ENCODE data around the gene COMMD8.

- no peak for TF ChIP-seq EZH2 (IDR thresholded peaks at IDR 0.05)
- TF ChIP-seq POLR2AphosphoS5 (IDR thresholded peaks at IDR 0.05; ENCODE audit: borderline replicate concordance, low read depth, low read length): no peak
Measured at GRCh38 chr4:47451657-47452056, 11.8 kb downstream of the COMMD8 start.

All from SK-N-MC (cell line).